ENCODE data around the gene NID1.

DNA sequence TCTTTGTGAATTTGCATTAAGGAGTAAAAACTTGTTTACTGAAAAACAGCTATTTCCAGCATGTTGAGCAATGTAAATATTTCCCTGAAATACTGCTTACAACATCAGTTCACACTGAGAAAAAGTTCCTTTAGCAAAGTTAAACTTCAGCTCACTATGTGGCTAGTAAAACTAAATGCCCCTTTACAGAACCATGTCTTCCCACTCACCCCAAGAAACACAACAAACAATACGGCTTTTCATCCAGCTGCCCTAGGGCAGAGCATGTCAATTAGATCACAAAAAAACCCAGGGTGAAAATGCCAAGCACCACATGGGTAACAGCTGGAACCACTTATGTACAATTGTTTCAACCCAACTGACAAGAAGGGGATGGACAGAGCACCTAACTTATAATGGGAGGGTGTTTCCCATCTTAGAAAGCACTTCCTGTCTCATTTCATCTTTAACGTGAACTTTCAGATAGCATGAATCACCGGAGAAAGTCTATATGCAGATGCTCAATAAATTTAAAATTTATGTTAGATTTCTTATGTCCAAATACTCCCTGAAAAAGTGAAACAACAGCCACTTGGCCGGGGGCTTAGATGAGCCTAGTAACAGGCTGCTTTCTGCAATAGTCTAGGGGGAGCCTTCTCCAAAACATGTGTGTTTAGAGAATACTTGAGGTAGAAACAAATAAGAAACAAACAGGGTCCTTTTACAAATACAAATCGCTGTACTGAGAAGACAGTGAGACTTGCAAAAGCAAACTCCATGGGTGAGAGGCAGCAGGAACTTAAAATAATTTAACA lies 6.6 kb downstream of the NID1 start:
- TF ChIP-seq, protein P1, sequence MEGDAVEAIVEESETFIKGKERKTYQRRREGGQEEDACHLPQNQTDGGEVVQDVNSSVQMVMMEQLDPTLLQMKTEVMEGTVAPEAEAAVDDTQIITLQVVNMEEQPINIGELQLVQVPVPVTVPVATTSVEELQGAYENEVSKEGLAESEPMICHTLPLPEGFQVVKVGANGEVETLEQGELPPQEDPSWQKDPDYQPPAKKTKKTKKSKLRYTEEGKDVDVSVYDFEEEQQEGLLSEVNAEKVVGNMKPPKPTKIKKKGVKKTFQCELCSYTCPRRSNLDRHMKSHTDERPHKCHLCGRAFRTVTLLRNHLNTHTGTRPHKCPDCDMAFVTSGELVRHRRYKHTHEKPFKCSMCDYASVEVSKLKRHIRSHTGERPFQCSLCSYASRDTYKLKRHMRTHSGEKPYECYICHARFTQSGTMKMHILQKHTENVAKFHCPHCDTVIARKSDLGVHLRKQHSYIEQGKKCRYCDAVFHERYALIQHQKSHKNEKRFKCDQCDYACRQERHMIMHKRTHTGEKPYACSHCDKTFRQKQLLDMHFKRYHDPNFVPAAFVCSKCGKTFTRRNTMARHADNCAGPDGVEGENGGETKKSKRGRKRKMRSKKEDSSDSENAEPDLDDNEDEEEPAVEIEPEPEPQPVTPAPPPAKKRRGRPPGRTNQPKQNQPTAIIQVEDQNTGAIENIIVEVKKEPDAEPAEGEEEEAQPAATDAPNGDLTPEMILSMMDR (IDR thresholded peaks at IDR 0.05) = no peak
- TF ChIP-seq POLR2A (IDR thresholded peaks at IDR 0.05) = no peak
